Erythroblast (primary cell): ENCODE data around the gene LDHB.

Experiments
- GATA1 ChIP-seq: IDR thresholded peaks from 2 replicates; pipeline ENCODE4 v1.6.1; 2011; ENCODE audit warnings: low read depth, mild to moderate bottlenecking, control low read depth, low read length, moderate library complexity
- POLR2A ChIP-seq: IDR thresholded peaks from 2 replicates; pipeline ENCODE4 v1.6.1; 2011; ENCODE audit warnings: mild to moderate bottlenecking, low read length

DNA sequence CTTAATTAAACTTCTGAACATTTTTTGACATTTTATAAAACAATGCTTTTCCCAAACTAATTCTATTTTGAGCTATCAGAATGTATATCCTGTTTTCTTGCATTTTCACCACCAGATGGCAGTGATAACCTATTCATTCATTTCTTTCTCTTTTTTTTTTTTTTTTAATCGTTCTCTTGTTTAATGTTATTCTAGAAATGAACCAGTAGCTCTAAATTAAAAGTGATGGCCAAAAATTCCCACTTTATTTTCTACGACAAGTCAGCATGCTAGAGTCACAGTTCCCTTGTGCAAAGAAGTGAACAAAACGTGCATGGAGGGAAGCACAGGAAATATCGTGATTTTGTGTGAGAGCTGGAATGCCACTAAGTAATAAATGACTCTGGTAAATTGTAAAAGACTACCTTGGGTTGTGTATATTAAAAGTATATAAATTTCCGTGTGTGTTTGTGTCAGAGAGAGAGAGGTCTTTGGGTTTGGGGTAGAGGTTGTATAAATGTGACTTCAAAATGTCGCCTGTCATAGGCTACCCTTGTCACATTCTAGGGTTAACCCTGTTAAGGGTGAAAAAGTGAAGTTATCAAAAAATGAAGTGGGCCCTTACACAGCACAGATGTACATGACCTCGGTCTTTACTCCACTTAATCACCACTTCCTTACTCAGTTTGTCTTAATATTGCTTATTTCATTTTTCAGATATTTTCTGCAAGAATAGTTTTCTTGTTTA, 40.4 kb upstream of the LDHB start:
- TF ChIP-seq POLR2A: no peak
- no peak for TF ChIP-seq GATA1
